CD4-positive, alpha-beta T cell (primary cell): ENCODE results near the gene PLIN1. TPM values are rescaled to one million over a fixed set of nuclear protein-coding genes. Genes with fewer than 3 reads are reported as not detected.

Experiments
- ATAC-seq: fragments of 200-7000 bp; cut with Tn5 transposase; one replicate; pipeline ENCODE4 v1.10.0; 2022; ENCODE audit warnings: mild to moderate bottlenecking; ENCODE audit not compliant: poor library complexity
- CTCF ChIA-PET: fragments of 350-600 bp; sonication (Branson Sonifier 250); formaldehyde crosslinking; loops from one replicate; lab custom pipeline; 2021; ENCODE audit warnings: antibody characterized with exemption, inconsistent platforms; lab: Charles Lee
- POLR2A ChIA-PET: fragments of 350-600 bp; sonication (Branson Sonifier 250); formaldehyde crosslinking; loops from one replicate; lab custom pipeline; 2021; ENCODE audit warnings: antibody characterized with exemption, inconsistent platforms; lab: Charles Lee
- DNase-seq, 14 experiments: peaks; one replicate each; pipeline ENCODE4 v3.0.0-alpha.2; 2013 to 2020; ENCODE audit warnings: mixed read lengths in 2 of 14
- H3K27ac ChIP-seq, 2 donors: one replicate each; pipeline versions ENCODE4 v1.5.1 to v1.7.0; 2013; ENCODE audit warnings: low read length in 2 of 2, low read depth in 1 of 2, mild to moderate bottlenecking in 1 of 2
- H3K27me3 ChIP-seq, 2 experiments: 1 replicate in 1 of 2; 2 replicates in 1 of 2; pipeline versions ENCODE4 v1.6.1 to v1.7.0; 2013; ENCODE audit warnings: low read length in 2 of 2, control low read depth in 1 of 2, mild to moderate bottlenecking in 1 of 2, moderate library complexity in 1 of 2; ENCODE audit not compliant: insufficient read depth in 2 of 2, control insufficient read depth in 1 of 2
- H3K36me3 ChIP-seq: one replicate; pipeline ENCODE4 v1.6.1; 2013; ENCODE audit warnings: low read length, control low read depth; ENCODE audit not compliant: insufficient read depth
- H3K4me1 ChIP-seq: one replicate; pipeline ENCODE4 v1.6.1; 2013; ENCODE audit warnings: low read length, control low read depth; ENCODE audit not compliant: insufficient read depth
- H3K4me3 ChIP-seq: one replicate; pipeline ENCODE4 v1.5.1; 2013; ENCODE audit warnings: mild to moderate bottlenecking, low read length, moderate library complexity
- H3K9me3 ChIP-seq, 2 experiments: 1 replicate in 1 of 2; 2 replicates in 1 of 2; pipeline versions ENCODE4 v1.6.1 to v1.7.0; 2013; ENCODE audit warnings: low read length in 2 of 2, mild to moderate bottlenecking in 2 of 2, control low read depth in 1 of 2, moderate library complexity in 1 of 2; ENCODE audit not compliant: control insufficient read depth in 1 of 2, insufficient read depth in 1 of 2
- H3K27ac Mint-ChIP-seq: one replicate; pipeline ENCODE4 v1.8.0; 2020; ENCODE audit warnings: mixed read lengths
- H3K27me3 Mint-ChIP-seq: one replicate; pipeline ENCODE4 v1.8.0; 2021; ENCODE audit warnings: mixed read lengths
- H3K36me3 Mint-ChIP-seq: one replicate; pipeline ENCODE4 v1.8.0; 2021; ENCODE audit warnings: low read depth, mixed read lengths
- H3K4me1 Mint-ChIP-seq: one replicate; pipeline ENCODE4 v1.8.0; 2021; ENCODE audit warnings: low read depth, mixed read lengths
- H3K4me3 Mint-ChIP-seq: one replicate; pipeline ENCODE4 v1.8.0; 2020; ENCODE audit warnings: mild to moderate bottlenecking, mixed read lengths
- H3K9me3 Mint-ChIP-seq: one replicate; pipeline ENCODE4 v1.8.0; 2020; ENCODE audit warnings: mixed read lengths
- intact Hi-C, 2 experiments: fragments of 100-400 bp; cut with DNase I in 1 of 2; cut with micrococcal nuclease in 1 of 2; formaldehyde crosslinking; loops; one replicate each; pipeline versions ENCODE4 v1.15.1 to v1.9.0; 2023 to 2025; cut with DNase I, micrococcal nuclease
- total RNA-seq, 174 experiments: library from RNA in 2 of 174; stranded (reverse) in 2 of 174; gene quantifications; one replicate each; pipeline ENCODE4 v1.2.3 and lab custom pipeline; 2021 to 2026
- TF ChIP-seq, protein P1 (sequence below): fragments of 200-600 bp; IDR thresholded peaks from one replicate; pipeline ENCODE4 v1.8.0; 2022; ENCODE audit warnings: antibody characterized with exemption, mild to moderate bottlenecking

The PLIN1 gene
- total RNA-seq, 2 experiments from 2014 or later, result 0.08 to 0.22 TPM

DNA sequence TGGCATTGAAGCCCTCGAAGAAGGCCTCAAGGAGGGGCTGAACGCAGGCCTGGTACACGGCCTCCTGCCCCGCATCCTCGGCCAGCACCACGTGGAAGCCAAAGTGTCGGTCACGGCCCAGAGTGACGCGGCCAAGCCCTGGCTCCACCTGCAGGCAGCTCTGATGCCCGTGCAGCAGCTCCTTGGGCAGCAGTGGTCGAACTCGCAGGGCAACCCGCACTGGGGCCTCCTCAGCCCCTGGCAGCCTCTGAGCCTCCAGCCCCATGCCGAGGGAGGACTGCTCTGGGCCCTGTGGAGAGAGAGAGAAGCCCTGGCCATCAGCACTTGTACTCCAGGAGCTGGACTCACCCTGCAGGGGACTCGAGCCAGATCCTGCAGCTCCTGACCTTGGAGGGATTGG is 26.5 kb downstream of the PLIN1 start:
- Mint-ChIP-seq H3K27me3 (peaks cover 53% of the 10 kb centered on the region), H3K4me1 (peaks cover 15% of the 10 kb centered on the region), H3K27ac (no peak overlapping the region), H3K9me3 (no peaks in the 10 kb centered on the region), H3K4me3 (no peak overlapping the region), H3K36me3 (no peaks in the 10 kb centered on the region)
- Histone ChIP-seq H3K27ac (no peak overlapping the region), H3K4me3 (no peak overlapping the region), H3K36me3 (no peaks in the 10 kb centered on the region), H3K27me3 (peaks cover 24 to 36% of the 10 kb centered on the region in 2 experiments), H3K9me3 (peaks cover 0 to 17% of the 10 kb centered on the region in 2 experiments), H3K4me1 (peaks cover 10% of the 10 kb centered on the region)
- intact Hi-C loops, result no loop called here
- DNase-seq (no peak), ATAC-seq (no peak)
- ChIA-PET POLR2A (no interaction called here), CTCF (no interaction called here)
- TF ChIP-seq, protein P1, sequence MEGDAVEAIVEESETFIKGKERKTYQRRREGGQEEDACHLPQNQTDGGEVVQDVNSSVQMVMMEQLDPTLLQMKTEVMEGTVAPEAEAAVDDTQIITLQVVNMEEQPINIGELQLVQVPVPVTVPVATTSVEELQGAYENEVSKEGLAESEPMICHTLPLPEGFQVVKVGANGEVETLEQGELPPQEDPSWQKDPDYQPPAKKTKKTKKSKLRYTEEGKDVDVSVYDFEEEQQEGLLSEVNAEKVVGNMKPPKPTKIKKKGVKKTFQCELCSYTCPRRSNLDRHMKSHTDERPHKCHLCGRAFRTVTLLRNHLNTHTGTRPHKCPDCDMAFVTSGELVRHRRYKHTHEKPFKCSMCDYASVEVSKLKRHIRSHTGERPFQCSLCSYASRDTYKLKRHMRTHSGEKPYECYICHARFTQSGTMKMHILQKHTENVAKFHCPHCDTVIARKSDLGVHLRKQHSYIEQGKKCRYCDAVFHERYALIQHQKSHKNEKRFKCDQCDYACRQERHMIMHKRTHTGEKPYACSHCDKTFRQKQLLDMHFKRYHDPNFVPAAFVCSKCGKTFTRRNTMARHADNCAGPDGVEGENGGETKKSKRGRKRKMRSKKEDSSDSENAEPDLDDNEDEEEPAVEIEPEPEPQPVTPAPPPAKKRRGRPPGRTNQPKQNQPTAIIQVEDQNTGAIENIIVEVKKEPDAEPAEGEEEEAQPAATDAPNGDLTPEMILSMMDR, result no peak

DNA sequence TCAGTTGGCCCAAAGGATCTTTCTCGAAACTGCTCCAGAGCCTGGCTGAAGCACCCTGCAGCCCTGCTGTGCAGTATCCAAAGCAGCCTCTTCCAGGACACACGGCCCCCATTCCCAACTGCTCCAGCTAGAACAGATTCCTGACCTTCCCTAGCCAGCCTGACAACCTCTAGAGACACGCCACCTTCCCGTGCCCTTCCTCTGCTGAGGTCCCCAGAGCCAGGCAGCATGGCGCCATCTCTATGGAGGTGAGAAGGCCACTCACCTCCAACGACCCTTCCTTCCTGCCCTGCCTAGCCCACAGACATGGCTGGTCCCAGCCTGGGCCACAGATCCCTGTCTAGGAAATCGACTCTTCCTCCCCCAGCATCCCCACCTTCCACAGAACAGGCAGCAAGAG is 27.0 kb downstream of the PLIN1 start:
- Mint-ChIP-seq H3K4me1 (peaks cover 15% of the 10 kb centered on the region), H3K36me3 (no peaks in the 10 kb centered on the region), H3K4me3 (no peak overlapping the region), H3K27me3 (peaks cover 48% of the 10 kb centered on the region), H3K9me3 (no peaks in the 10 kb centered on the region), H3K27ac (no peak overlapping the region)
- intact Hi-C loops, result no loop called here
- ChIA-PET CTCF (no interaction called here), POLR2A (no interaction called here)
- TF ChIP-seq, protein P1, result no peak
- peaks cover 10% of the 10 kb centered on the region for H3K4me1 ChIP-seq
- ATAC-seq (no peak), DNase-seq (no peak)
- no peaks in the 10 kb centered on the region for H3K36me3 ChIP-seq
- H3K4me3 ChIP-seq, result no peak overlapping the region
- no peak overlapping the region for H3K27ac ChIP-seq
- H3K9me3 ChIP-seq, result peaks cover 0 to 23% of the 10 kb centered on the region in 2 experiments
- H3K27me3 ChIP-seq, result peaks cover 24 to 36% of the 10 kb centered on the region in 2 experiments

DNA sequence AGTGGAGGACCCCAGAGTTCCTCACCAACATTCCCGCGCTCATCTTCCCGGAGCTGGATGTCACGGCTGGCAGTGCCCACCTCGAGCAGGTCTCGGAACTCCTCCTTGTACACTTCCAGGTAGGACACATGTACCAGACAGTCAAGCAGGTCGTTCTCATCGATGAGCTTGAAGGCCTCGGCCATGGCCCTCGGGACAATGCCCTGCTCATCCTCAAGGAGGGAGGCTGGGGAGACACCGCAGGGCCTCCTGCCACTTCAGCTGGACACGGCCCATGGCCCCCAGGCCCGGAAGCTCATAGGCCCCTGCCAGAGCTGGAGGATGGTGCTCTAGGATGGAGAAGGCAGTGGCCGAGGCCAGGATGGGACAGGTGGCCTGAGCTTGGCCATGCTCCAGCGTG is 29.5 kb downstream of the PLIN1 start:
- DNase-seq, result no peak
- ATAC-seq, result no peak
- TF ChIP-seq, protein P1, result no peak
- no peak overlapping the region for H3K4me3 Mint-ChIP-seq
- H3K27ac ChIP-seq, result no peak overlapping the region
- no peak overlapping the region for H3K27ac Mint-ChIP-seq
- no peaks in the 10 kb centered on the region for H3K36me3 ChIP-seq
- ChIA-PET CTCF (no interaction called here), POLR2A (no interaction called here)
- H3K9me3 Mint-ChIP-seq, result no peaks in the 10 kb centered on the region
- H3K4me3 ChIP-seq, result no peak overlapping the region
- peaks cover 5% of the 10 kb centered on the region for H3K4me1 ChIP-seq
- peaks cover 0 to 20% of the 10 kb centered on the region in 2 experiments for H3K9me3 ChIP-seq
- intact Hi-C loops, result no loop called here
- peaks cover 14 to 24% of the 10 kb centered on the region in 2 experiments for H3K27me3 ChIP-seq
- no peaks in the 10 kb centered on the region for H3K36me3 Mint-ChIP-seq
- peaks cover 29% of the 10 kb centered on the region for H3K27me3 Mint-ChIP-seq
- H3K4me1 Mint-ChIP-seq, result peaks cover 11% of the 10 kb centered on the region
